ENCODE measurements around the gene CHRNB4. TPM values are rescaled to one million over a fixed set of nuclear protein-coding genes. Genes with fewer than 3 reads are reported as not detected.
"Not testable (repeated sequence)": the region's sequence is repeated elsewhere in the genome, so short reads cannot be mapped to it uniquely, and the experiment has no call there.

The CHRNB4 gene
- not detected for total RNA-seq (ENCODE audit: unreplicated experiment)
- long read RNA-seq: 0 reads

DNA sequence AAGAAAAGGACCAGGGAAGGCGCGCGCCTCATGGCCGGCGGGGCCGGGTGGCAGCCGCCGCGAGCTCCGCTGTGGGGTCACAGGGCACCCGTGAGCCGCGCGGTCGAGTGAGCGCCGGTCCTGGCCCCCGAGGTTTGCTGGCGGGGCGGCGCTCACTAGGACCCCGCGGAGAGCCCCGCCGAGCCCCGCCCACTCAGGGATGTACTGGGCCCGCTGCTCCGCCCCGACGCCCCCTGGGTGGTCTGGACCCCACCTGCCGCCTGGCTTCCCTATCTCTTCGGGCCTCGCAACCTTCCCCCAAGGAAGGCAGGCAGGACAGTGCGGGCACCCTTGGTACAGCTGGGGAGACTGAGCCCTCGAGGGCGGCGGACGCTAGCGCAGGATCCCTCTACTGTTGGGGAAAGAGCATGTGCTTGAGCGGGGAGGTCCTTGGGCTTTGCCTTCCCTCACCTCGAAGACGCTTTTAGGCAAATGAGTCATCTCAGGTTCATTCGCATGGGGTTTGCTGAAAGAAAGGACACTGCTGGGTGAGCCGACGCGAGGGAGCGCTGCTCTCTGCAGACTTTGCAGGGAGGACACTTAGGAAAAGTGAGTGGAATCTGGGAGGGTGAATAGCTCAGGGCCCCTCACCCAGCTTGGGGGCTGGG lies at the start of gene CHRNB4:
CHRNB4 (minus strand) TSS at position 109 of the 647 bp plus-strand sequence; CDS start at position 32, 77 bp downstream.
- Mint-ChIP-seq H3K36me3 (ENCODE audit: low read depth, unreplicated experiment) (no peaks in the 10 kb centered on the region), H3K4me3 (ENCODE audit: unreplicated experiment) (peak within 1 kb of the TSS; percentile 83), H3K9me3 (ENCODE audit: unreplicated experiment) (no peaks in the 10 kb centered on the region), H3K27me3 (ENCODE audit: unreplicated experiment) (peaks cover 7% of the 10 kb centered on the region), H3K4me1 (ENCODE audit: unreplicated experiment) (peaks cover 5% of the 10 kb centered on the region), H3K27ac (ENCODE audit: unreplicated experiment) (no peak within 1 kb of the TSS)
- DNase-seq (ENCODE audit: low spot score): peak; percentile 48
- TF ChIP-seq, protein P1, sequence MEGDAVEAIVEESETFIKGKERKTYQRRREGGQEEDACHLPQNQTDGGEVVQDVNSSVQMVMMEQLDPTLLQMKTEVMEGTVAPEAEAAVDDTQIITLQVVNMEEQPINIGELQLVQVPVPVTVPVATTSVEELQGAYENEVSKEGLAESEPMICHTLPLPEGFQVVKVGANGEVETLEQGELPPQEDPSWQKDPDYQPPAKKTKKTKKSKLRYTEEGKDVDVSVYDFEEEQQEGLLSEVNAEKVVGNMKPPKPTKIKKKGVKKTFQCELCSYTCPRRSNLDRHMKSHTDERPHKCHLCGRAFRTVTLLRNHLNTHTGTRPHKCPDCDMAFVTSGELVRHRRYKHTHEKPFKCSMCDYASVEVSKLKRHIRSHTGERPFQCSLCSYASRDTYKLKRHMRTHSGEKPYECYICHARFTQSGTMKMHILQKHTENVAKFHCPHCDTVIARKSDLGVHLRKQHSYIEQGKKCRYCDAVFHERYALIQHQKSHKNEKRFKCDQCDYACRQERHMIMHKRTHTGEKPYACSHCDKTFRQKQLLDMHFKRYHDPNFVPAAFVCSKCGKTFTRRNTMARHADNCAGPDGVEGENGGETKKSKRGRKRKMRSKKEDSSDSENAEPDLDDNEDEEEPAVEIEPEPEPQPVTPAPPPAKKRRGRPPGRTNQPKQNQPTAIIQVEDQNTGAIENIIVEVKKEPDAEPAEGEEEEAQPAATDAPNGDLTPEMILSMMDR (IDR thresholded peaks at IDR 0.05; ENCODE audit: unreplicated experiment): no peak

GRCh38 chr15:78689626-78690025 lies 48.6 kb upstream of the CHRNB4 start:
- peaks cover 3% of the 10 kb centered on the region for H3K27me3 Mint-ChIP-seq (ENCODE audit: unreplicated experiment)
- no peak overlapping the region for H3K4me3 Mint-ChIP-seq (ENCODE audit: unreplicated experiment)
- no peaks in the 10 kb centered on the region for H3K9me3 Mint-ChIP-seq (ENCODE audit: unreplicated experiment)
- H3K4me1 Mint-ChIP-seq (ENCODE audit: unreplicated experiment): peaks cover 9% of the 10 kb centered on the region
- TF ChIP-seq, protein P1 (IDR thresholded peaks at IDR 0.05; ENCODE audit: unreplicated experiment): no peak
- H3K27ac Mint-ChIP-seq (ENCODE audit: unreplicated experiment): no peak overlapping the region
- DNase-seq (ENCODE audit: low spot score): no peak
- H3K36me3 Mint-ChIP-seq (ENCODE audit: low read depth, unreplicated experiment): no peaks in the 10 kb centered on the region

- peaks cover 9% of the 10 kb centered on the region for H3K4me1 Mint-ChIP-seq (ENCODE audit: unreplicated experiment)
- H3K36me3 Mint-ChIP-seq (ENCODE audit: low read depth, unreplicated experiment): no peaks in the 10 kb centered on the region
- TF ChIP-seq, protein P1 (IDR thresholded peaks at IDR 0.05; ENCODE audit: unreplicated experiment): no peak
- H3K27ac Mint-ChIP-seq (ENCODE audit: unreplicated experiment): no peak overlapping the region
- DNase-seq (ENCODE audit: low spot score): no peak
- no peaks in the 10 kb centered on the region for H3K9me3 Mint-ChIP-seq (ENCODE audit: unreplicated experiment)
- H3K4me3 Mint-ChIP-seq (ENCODE audit: unreplicated experiment): no peak overlapping the region
- no peaks in the 10 kb centered on the region for H3K27me3 Mint-ChIP-seq (ENCODE audit: unreplicated experiment)
Measured at GRCh38 chr15:78685925-78686324, 44.9 kb upstream of the CHRNB4 start.

- no peak overlapping the region for H3K27ac Mint-ChIP-seq (ENCODE audit: unreplicated experiment)
- no peak overlapping the region for H3K4me3 Mint-ChIP-seq (ENCODE audit: unreplicated experiment)
- DNase-seq (ENCODE audit: low spot score): no peak
- no peaks in the 10 kb centered on the region for H3K36me3 Mint-ChIP-seq (ENCODE audit: low read depth, unreplicated experiment)
- H3K4me1 Mint-ChIP-seq (ENCODE audit: unreplicated experiment): peaks cover 9% of the 10 kb centered on the region
- H3K27me3 Mint-ChIP-seq (ENCODE audit: unreplicated experiment): no peaks in the 10 kb centered on the region
- H3K9me3 Mint-ChIP-seq (ENCODE audit: unreplicated experiment): no peaks in the 10 kb centered on the region
- TF ChIP-seq, protein P1 (IDR thresholded peaks at IDR 0.05; ENCODE audit: unreplicated experiment): no peak
Measured at GRCh38 chr15:78685159-78685921, 44.3 kb upstream of the CHRNB4 start.

GRCh38 chr15:78684657-78685056 lies 43.6 kb upstream of the CHRNB4 start:
- H3K27ac Mint-ChIP-seq (ENCODE audit: unreplicated experiment): no peak overlapping the region
- peaks cover 9% of the 10 kb centered on the region for H3K4me1 Mint-ChIP-seq (ENCODE audit: unreplicated experiment)
- no peaks in the 10 kb centered on the region for H3K36me3 Mint-ChIP-seq (ENCODE audit: low read depth, unreplicated experiment)
- no peak for DNase-seq (ENCODE audit: low spot score)
- no peak overlapping the region for H3K4me3 Mint-ChIP-seq (ENCODE audit: unreplicated experiment)
- no peaks in the 10 kb centered on the region for H3K9me3 Mint-ChIP-seq (ENCODE audit: unreplicated experiment)
- no peaks in the 10 kb centered on the region for H3K27me3 Mint-ChIP-seq (ENCODE audit: unreplicated experiment)
- TF ChIP-seq, protein P1 (IDR thresholded peaks at IDR 0.05; ENCODE audit: unreplicated experiment): no peak

DNA sequence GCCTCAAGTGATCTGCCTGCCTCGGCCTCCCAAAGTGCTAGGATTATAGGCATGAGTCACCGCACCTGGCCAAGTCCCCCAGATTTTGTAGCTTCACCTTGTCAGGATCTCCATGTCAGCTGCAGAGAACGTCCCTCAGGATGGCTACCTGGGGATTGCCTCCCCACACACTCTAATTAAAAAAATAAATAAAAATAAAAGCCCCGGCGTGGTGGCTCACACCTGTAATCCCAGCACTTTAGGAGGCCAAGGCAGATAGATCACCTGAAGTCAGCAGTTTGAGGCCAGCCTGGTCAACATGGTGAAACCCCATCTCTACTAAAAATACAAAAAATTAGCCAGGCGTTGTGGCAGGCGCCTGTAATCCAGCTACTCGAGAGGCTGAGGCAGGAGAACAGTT lies 42.6 kb upstream of the CHRNB4 start:
- not testable (repeated sequence) for H3K4me1 Mint-ChIP-seq (ENCODE audit: unreplicated experiment); DNase-seq (ENCODE audit: low spot score); H3K4me3 Mint-ChIP-seq (ENCODE audit: unreplicated experiment)

More for the DNA sequence above, 42.6 kb upstream of the CHRNB4 start:
- not testable (repeated sequence) for H3K27ac Mint-ChIP-seq (ENCODE audit: unreplicated experiment); H3K9me3 Mint-ChIP-seq (ENCODE audit: unreplicated experiment); H3K27me3 Mint-ChIP-seq (ENCODE audit: unreplicated experiment); H3K36me3 Mint-ChIP-seq (ENCODE audit: low read depth, unreplicated experiment)

Measured in endothelial cell (in vitro differentiated cells).